ENCODE results near the gene CNOT3.
"Not testable (repeated sequence)": the region's sequence is repeated elsewhere in the genome, so short reads cannot be mapped to it uniquely, and the experiment has no call there.

The CNOT3 gene

GRCh38 chr19:54137699-54138488 is at the start of gene CNOT3:
Gene CNOT3, plus strand, starts transcription at chr19:54137762. Its CDS starts 5,217 bp downstream, at chr19:54142979.
- peak; percentile 52 for DNase-seq

GRCh38 chr19:54094426-54095000 is 43.0 kb upstream of the CNOT3 start:
- no peak for DNase-seq

GRCh38 chr19:54095136-54095858 is 42.3 kb upstream of the CNOT3 start:
- no peak for DNase-seq

DNA sequence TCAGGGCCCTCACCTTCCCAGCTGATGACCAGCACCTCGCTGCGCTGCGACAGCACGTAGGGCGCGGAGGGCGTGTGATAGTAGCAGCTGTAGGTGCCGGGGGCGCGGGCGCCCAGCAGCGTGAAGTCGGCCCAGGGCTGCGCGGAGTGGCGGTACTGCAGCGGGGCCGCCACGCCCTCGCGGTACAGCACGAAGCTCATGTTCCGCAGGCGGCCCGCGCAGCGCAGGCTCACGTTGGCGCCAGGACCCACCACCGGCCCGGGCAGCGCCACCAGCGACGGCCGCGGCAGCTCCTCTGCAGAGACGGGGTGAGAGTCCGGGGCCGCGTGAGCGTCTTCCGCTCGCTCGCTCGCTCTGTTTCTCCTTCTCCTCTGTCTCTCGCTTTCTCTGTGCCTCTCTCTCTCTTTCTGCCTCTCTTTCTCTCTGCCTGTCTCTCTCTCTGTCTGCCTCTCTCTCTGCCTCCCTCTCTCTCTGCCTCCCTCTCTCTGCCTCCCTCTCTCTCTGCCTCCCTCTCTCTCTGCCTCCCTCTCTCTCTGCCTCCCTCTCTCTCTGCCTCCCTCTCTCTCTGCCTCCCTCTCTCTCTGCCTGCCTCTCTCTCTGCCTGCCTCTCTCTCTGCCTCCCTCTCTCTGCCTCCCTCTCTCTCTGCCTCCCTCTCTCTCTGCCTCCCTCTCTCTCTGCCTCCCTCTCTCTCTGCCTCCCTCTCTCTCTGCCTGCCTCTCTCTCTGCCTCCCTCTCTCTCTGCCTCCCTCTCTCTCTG is 41.5 kb upstream of the CNOT3 start:
- DNase-seq = peak; percentile 59

GRCh38 chr19:54096617-54097106 is 40.9 kb upstream of the CNOT3 start:
- DNase-seq = peak; percentile 59

DNA sequence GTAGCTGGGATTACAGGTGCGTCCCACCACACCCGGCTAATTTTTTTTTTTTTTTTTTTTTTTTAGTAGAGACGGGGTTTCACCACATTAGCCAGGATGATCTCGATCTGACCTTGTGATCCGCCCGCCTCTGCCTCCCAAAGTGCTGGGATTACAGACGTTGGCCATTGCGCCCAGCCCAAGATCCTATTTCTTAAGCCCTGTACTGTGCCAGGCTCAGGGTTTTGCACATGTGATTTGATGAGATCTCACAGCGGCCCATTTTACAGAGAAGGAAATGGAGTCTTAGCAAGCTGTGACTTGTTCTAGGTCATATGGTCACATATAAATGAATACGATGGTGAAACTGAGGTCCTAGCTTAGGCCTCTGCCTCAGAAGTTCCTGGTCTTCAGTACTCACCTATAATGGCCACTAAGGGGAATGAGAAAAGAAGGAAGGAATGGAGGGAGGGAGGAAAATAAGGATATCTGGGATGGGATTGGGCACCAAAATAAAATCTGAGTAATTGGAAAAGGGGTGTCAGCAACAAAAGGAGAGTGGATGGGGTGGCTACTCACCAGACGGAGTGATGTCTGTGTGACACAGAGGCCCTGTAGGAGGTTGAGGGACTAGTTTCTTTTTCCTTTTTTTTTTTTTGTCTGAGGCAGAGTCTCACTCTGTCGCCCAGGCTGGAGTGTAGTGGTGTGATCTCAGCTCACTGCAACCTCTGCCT is 38.2 kb upstream of the CNOT3 start:
- DNase-seq = no peak

DNA sequence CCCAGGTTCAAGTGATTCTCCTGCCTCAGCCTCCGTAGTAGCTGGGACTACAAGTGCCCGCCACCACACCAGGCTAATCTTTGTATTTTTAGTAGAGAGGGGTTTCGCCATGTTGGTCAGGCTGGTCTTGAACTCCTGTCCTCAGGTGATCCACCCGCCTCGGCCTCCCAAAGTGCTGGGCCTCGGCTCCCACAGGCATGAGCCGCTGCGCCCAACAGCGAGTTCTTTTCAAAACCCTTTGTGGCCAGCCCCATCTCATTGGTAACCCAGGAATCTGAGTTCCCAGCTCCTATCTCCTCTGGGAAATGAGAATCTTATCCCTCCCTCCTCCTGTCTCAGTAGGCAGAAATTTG is 37.7 kb upstream of the CNOT3 start:
- not testable (repeated sequence) for DNase-seq

DNA sequence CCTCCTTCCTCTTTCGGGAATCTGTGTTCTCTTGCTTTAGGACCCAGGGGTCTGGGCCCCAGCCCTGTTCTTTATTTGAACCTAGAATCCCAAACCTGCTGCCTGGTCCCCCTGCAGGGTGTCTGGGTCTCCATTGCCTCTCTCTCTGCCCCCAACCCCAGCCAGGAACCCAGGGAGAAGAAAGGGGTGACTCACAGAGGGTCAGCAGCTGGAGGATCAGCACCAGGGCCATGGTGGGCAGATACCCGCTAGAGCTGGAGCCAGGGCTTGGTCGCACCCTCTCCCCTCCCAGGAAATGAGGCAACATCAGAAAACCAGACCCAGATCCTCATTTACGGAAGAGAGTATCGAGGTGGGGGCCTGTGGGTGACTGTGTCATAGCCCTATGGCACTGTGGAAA is 37.0 kb upstream of the CNOT3 start, which contains the start of gene OSCAR:
OSCAR (minus strand) TSS at position 243 of the 400 bp plus-strand sequence; CDS start at position 232, 11 bp downstream.
- no peak for DNase-seq

GRCh38 chr19:54102421-54103169 is 35.0 kb upstream of the CNOT3 start, which contains the start of gene NDUFA3:
Gene NDUFA3, plus strand, starts transcription at chr19:54102855. Its CDS starts 24 bp downstream, at chr19:54102879.
- peak; percentile 99 for DNase-seq

DNA sequence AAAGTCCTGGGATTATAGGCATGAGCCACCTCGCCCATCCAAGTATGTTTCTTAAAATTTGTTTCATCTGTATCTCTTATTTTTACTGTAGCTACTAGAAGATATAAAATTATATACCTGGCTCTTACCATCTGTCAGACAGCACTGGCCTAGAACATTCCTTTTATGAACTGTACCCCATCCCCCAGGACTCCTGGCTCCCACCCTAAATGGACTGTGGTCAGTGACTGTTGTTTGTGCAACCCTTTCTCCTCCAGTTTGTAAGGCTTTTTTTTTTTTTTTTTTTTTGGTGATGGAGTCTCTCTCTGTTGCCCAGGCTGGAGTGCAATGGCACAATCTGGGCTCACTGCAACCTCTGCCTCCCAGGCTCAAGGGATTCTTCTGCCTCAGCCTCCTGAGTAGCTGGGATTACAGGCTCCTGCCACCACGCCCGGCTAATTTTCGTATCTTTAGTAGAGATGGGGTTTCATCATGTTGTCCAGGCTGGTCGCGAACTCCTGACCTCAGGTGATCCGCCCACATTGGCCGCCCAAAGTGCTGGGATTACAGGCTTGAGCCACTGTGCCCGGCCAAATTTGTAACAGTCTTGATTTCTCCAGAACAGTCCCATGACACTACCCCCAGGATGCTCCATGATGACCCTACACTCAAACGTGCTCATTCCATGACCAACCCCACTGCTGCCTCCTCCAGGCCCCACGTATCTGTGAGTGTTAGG is 32.4 kb upstream of the CNOT3 start:
- DNase-seq = no peak

DNA sequence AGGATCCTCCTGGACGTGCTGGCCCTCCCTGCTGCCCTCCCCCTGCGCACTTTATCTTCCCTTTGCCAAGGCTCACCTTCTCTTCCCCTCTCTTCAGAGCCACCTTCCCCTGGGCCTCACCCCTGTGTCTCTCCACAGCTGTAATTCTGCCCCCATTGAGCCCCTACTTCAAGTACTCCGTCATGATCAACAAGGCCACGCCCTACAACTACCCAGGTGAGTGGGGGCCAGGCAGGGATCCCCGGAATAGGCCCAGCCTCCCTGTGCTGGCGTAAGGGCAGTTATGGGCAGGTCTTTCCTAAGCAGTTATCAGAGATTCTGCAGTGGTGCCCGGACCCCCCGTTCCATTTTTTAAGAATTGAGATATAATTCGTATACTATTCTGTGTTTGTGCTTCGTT is 31.8 kb upstream of the CNOT3 start:
- no peak for DNase-seq

DNA sequence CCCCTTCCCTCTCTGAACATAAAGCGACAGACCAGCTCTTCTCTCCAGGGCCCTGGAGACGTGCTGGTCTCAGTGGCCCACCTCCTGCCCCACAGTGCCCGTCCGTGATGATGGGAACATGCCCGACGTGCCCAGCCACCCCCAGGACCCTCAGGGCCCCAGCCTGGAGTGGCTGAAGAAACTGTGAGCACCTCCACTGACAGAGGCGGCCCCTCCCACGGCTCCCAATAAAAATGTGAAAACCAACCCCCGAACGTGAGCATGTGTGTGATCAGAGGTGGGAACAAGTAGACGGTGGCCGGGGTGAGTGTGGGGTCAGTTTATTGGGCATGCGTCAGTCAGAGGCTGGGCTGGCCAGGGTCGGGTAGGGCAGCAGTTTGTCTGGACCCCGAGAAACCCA is 30.8 kb upstream of the CNOT3 start:
- DNase-seq = no peak

GRCh38 chr19:54107876-54108490 is 29.6 kb upstream of the CNOT3 start:
- no peak for DNase-seq

DNA sequence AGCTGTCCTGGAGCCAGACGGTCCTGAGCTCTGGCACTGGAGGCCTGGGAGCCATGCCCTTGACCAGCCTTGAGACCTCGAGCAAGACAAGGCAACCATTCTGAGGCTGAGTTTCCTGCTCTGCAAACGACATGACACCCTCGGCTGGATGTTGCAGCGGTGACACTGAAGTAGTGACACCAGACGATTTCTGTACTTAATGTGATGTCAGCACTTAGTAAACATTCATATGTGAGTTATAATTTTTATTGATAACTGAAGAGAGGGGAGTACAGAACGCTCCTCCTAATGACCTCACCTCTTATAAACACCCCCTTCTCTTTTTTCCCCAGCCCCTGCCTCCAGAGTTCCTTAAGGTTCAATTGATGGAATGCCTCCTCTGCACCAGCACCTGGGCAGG is 29.1 kb upstream of the CNOT3 start:
- DNase-seq = no peak

DNA sequence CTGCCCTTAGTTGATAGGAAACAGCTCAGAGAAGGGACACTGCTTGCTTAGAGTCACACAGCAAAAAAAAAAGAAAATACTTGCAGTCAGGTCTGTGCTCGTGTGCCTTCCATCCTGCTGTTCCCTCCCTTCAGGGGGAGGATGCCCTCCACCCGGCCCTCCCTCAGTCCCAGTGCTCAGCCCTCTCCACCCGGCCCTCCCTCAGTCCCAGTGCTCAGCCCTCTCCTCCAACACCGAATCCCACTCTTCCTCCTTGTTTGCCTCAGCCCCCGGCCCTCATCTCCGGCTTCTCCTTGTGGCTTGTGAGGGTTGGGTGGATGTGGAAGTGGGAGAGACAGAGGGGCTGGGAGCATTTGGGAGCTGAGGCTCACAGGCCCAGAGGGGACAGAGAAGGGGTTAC is 27.9 kb upstream of the CNOT3 start:
- no peak for DNase-seq

DNA sequence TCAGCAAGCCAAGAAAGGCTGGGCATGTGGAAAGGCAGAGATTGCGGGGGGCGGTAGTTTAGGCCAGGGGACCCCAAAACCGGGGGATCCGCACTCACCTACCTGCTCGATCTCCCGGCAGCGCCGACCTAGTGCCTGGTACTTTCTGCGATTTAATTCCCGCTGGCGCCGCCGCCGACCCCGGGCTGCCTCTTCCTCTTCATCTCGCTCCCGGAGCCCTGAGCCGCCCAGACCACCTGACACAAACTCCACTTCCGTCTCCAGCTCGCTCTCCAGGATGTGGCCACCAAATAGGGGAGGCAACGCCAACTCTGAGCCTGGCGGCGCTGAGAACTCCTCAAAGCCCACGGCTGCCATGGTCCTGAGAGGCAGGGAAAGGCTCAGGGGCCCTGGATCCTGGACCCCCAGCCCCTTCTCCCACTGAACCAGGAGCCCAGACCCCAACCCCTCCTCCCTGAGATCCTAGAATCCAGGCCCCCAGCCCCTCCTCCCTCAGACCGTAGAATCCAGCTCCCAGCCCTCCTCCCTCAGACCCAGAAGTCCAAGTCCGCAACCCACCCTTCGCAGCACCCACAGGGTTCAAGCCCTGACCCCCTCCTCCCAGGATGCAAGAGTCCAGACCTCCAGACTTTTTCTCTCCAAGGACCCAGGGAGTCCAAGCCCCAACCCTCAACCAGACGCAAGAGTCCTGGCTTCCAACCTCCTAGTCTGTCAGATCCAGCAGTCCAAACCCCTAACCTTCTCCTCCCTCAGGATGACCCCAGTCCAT is 23.0 kb upstream of the CNOT3 start:
- peak; percentile 60 for DNase-seq

GRCh38 chr19:54115109-54116063 is 22.2 kb upstream of the CNOT3 start, which contains the start of the genes PRPF31 and TFPT:
Gene PRPF31, plus strand, starts transcription at chr19:54115754. Its CDS starts 2,525 bp downstream, at chr19:54118279.
Gene TFPT, minus strand, starts transcription at chr19:54115657. Its CDS starts 388 bp downstream, at chr19:54115269.
- peak; percentile 97 for DNase-seq

DNA sequence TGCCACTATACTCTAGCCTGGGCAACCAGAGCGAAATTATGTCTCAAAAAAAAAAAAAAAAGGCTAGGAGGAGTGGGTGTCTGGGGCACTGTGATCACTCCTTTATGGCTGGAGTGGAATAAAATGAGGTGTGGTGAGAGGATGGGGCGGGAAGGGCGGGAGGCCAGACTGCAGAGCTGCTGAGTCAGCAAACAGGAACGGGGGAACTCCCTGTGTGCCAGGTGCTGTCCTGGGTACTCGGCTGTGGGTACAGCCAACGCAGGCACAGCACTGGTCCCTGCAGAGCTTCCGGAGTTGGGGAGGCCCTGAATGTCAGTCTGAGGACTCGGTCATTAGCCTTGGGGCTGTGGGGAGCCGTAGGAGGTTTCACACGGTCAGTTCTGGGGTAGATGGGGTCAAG is 16.3 kb upstream of the CNOT3 start:
- no peak for DNase-seq

All from CD4-positive, alpha-beta T cell treated with Interleukin-10 for 1 hour (primary cell).